ENCODE measurements around the gene ARL8A.

- TF ChIP-seq FOSL1 (IDR thresholded peaks at IDR 0.05; ENCODE audit: low read depth) (no peak), YY1 (IDR thresholded peaks at IDR 0.05; ENCODE audit: extremely low read depth, insufficient replicate concordance, low read depth, low read length) (no peak), ELF1 (IDR thresholded peaks at IDR 0.05; ENCODE audit: borderline replicate concordance, low read depth) (no peak), POLR2A (IDR thresholded peaks at IDR 0.05; ENCODE audit: borderline replicate concordance, extremely low read depth, insufficient read depth, insufficient read length) (no peak), POLR2AphosphoS5 (IDR thresholded peaks at IDR 0.05; ENCODE audit: low read depth, low read length) (no peak)
- TF ChIP-seq, protein P1, sequence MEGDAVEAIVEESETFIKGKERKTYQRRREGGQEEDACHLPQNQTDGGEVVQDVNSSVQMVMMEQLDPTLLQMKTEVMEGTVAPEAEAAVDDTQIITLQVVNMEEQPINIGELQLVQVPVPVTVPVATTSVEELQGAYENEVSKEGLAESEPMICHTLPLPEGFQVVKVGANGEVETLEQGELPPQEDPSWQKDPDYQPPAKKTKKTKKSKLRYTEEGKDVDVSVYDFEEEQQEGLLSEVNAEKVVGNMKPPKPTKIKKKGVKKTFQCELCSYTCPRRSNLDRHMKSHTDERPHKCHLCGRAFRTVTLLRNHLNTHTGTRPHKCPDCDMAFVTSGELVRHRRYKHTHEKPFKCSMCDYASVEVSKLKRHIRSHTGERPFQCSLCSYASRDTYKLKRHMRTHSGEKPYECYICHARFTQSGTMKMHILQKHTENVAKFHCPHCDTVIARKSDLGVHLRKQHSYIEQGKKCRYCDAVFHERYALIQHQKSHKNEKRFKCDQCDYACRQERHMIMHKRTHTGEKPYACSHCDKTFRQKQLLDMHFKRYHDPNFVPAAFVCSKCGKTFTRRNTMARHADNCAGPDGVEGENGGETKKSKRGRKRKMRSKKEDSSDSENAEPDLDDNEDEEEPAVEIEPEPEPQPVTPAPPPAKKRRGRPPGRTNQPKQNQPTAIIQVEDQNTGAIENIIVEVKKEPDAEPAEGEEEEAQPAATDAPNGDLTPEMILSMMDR (IDR thresholded peaks at IDR 0.05 in 2 of 3, conservative IDR thresholded peaks at IDR 0.05 in 1 of 3; ENCODE audit: borderline replicate concordance in 1 of 3, insufficient read depth in 1 of 3, low read depth in 2 of 3, low read length in 2 of 3), result no peak
Measured at GRCh38 chr1:202143011-202143767, 1.3 kb downstream of the ARL8A start.
